Left ventricle myocardium superior (tissue), 1 donor: ENCODE results near the gene GAPVD1. TPM values are rescaled to one million over a fixed set of nuclear protein-coding genes. Genes with fewer than 3 reads are reported as not detected.
"Not testable (repeated sequence)": the region's sequence is repeated elsewhere in the genome, so short reads cannot be mapped to it uniquely, and the experiment has no call there.

Experiments used
- ATAC-seq: fragments of 200-7000 bp; cut with Tn5 transposase; one replicate; pipeline ENCODE4 v1.9.1; 2020; ENCODE audit warnings: mild to moderate bottlenecking, moderate library complexity
- DNase-seq: peaks from one replicate; pipeline ENCODE4 v3.0.0-alpha.2; 2020
- intact Hi-C: fragments of 100-400 bp; cut with micrococcal nuclease; formaldehyde crosslinking; loops from one replicate; pipeline ENCODE4 v1.11.0; 2022
- total RNA-seq: library from RNA; stranded (reverse); fragmentation: NEBNext Ultra II Directional; extraction: Animal tissue kit (Norgen Biotek cat#: 25700); gene quantifications from one replicate; pipeline ENCODE4 v1.2.1, GENCODE V29; 2021
- donor health status: DM: no; HTN: yes; CAD: no; lungs with severe emphysema.

GAPVD1 gene
- total RNA-seq, 1 donor from 2014 or later = 30.5 TPM

DNA sequence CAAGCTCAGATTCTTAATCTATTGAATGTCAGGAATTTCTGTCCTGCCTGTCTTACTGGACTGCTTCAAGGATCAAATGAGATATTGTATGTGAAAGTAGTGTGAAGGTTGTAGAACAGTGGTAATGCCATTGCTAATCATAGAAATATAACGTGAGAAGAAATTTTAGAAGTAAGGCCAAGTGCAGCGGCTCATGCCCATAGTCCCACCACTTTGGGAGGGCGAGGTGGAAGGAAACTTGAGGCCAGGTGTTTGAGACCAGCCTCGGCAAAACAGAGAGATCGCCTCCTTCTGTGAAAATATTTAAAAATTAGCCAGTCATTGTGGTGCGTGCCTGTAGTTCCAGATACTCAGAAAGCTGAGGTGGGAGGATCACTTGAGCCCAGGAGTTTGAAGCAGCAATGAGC is 15.4 kb upstream of the GAPVD1 start:
- DNase-seq (no peak), ATAC-seq (no peak)
- intact Hi-C loops = no loop called here

DNA sequence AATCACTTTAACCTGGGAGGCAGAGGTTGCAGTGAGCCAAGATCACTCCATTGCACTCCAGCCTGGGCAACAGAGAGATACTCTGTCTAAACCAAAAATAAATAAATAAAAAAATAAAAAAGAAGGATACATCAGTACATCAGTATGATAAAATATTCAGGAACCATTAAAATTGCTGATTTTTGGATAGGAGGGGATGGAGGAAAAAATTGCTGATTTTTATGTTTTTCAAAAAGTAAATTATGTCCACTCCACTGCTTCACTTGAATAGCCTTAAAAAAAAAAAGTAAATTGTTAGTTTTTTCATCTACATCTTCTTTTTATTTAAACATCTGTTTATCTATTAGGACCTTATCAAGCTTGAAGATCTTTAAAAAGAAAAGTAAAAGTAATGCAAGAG is 7.4 kb upstream of the GAPVD1 start:
- intact Hi-C loops = no loop called here
- no peak for ATAC-seq
- DNase-seq = no peak

DNA sequence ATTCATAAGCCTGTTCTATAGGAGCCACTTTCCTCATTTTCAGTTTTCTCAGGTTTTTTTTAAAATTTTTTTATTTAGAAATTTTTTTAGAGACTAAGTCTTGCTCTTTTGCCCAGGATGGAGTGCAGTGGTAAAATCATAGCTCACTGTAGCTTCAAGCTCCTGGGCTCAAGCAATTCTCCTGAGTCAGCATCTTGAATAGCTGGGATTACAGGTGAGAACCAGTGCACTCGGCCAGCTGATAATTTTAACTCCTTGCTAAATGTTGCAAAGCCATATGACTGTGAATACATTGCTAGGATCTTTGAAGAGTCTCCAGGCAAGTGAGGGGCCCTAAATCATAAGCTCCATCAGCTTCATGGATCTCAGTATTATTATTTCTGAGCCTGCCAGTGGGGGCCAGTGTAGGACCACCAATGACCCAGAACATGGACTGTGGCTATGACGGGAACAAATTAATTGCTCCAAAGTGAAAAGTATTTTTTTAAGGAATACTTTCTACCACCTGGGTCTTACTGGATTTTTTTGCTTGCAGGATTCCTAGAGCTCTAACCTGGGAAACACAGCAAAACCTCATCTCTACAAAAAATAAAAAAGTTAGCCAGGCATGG is 5.7 kb upstream of the GAPVD1 start:
- ATAC-seq (peak; percentile 47), DNase-seq (no peak)
- intact Hi-C loops = no loop called here

DNA sequence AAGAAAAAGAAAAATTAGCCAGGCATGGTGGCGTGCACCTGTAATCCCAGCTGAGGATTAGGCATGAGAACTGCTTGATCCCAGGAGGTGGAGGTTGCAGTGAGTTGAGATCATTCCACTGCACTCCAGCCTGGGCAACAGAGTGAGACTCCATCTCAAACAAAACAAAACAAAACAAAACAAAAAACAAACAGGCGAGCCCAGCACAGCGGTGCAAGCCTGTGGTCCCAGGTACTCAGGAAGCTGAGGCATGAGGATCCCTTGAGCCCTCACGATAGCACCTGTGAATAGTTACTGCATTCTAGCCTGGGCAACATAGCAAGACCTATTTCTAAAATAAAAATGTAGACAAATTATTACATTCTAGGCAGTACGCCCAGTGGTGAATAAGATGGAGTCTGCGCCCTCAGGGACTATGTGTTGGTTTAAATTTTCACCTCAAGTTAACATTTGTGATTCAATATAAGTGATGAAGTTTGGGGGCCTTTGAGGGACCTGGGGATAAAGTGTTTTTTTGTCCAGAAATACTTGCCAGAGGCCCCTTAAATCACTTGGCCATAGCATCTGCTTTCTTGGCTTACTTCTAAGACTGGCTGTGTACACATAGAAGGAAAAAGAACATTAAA is 3.4 kb upstream of the GAPVD1 start:
- intact Hi-C loops = no loop called here
- DNase-seq (no peak), ATAC-seq (no peak)

DNA sequence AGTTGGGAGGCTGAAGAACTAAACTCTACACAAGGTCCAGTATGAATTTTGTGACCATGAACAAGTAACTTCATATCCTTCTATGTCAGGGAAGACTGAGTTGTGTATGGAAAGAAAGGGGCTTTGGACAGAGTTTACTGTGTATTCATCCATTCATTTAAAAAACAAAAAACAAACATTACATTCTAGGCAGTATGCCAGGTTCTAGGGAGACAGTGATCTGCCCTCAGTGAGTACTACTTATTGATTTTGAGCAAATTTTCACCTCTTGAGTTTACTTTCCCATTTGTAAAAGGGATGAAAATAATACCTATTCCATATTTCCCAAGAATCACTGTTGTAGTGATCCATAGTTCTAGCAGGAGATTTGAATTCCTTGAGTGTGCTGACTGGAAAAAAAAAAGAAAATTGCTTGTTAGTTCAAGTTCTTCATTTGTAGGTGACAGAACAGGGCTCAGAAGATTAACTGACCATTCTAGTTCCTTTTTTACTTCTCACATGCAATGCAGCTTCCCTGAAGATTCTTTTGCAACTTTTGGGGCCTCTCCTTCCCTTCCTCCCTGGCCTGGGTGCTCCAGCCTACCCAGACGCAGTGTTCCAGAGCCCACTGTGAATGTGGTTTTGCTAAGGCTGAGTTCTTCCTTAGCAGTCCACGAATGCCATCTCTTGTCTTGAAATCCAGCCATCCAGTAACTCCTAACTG is 2.6 kb upstream of the GAPVD1 start:
- no peak for ATAC-seq
- intact Hi-C loops = no loop called here
- DNase-seq = no peak

DNA sequence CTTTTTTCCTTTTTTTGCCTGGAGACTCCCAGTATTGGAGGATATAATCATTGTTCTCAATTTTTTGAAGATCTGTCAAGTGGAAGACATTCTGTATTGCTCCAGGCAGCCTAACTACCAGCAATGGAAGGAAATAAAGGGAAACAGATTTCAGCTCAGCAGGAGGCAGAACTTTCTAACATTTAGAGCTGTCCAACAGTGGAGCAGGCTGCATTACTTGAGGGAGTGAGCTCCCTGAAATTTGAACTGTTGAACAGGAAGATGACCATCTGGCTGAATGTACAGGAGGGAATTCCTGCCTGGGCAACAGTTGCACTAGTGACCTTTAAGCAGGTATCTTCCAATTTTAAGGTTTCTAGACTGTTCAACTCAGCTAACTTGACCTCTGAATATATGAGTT is 1.1 kb upstream of the GAPVD1 start:
- DNase-seq = no peak
- intact Hi-C loops = no loop called here
- ATAC-seq = no peak

DNA sequence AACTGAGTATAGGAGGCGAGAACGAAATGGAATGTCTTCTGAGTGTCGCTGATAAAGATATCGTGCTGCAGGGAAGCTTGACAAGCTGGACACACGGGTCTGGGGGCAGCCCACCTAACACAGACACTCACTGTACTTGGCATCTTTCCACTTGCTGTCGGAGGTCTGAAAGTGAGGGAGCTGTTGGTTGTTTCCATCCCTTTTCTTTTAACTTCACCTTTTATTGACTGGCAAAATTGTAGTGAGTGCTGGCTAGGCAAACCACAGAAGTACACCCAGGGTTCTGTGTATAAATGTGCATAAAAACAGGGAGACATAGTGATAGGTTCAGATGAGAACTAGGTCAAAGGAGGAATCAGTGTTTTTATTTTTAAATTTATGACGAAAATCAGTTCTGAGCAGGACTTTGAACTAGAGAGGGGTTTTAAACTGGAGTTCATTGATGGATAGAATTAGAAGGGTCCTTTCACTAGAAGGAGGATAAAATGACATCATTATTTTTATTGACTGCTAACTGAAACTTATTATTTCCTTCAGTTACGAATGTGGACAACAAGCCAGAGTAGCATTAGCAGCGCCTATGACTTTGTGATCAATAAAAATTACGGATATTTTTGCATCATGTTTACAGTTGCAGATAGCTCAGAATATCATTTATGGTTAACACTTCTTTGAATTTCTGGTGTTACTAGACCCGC is 817 bp downstream of the GAPVD1 start:
- DNase-seq = no peak
- intact Hi-C loops = no loop called here

DNA sequence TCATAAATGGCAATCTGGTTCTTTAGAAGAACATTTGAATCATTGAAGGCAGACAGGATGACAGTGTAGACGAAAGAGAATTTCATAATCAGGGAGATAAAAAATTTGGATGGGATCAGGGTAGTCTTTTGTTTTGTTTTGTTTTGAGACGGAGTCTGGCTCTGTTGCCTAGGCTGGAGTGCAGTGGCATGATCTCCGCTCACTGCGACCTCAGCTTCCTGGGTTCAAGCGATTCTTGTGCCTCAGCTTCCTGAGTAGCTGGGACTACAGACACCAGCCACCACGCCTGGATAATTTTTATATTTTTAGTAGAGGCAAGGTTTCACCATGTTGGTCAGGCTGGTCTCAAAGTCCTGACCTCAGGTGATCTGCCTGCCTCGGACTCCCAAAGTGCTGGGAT is 2.4 kb downstream of the GAPVD1 start:
- intact Hi-C loops, DNase-seq, ATAC-seq: not testable (repeated sequence)

More for the DNA sequence above, 817 bp downstream of the GAPVD1 start:
- no peak for ATAC-seq

DNA sequence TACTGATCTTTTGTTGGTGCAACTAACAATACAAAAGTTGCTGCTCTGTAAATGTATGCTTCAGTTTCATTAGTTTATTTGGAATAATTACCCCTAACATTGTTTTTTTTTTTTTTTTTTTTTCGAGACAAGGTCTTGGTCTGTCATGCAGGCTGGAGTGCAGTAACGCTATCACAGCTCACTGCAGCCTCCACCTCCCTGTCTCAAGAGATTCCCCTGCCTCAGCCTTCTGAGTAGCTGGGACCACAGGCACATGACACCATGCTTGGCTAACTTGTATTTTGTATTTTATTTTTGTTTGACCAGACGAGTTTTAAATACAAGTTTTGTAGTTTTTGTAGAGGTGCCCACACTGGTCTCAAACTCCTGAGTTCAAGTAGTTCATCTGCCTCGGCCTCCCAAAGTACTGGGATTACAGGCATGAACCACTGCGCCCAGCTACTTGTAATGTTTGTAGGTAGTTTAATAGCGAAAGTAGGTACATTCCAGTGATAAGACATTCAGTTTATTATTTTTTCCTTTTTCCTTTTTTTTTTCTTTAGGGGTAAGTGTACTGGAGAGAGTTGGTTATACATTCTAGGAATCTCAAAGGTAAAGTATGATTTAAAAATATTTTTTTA is 6.9 kb downstream of the GAPVD1 start:
- intact Hi-C loops = no loop called here
- DNase-seq (no peak), ATAC-seq (peak; percentile 46)

DNA sequence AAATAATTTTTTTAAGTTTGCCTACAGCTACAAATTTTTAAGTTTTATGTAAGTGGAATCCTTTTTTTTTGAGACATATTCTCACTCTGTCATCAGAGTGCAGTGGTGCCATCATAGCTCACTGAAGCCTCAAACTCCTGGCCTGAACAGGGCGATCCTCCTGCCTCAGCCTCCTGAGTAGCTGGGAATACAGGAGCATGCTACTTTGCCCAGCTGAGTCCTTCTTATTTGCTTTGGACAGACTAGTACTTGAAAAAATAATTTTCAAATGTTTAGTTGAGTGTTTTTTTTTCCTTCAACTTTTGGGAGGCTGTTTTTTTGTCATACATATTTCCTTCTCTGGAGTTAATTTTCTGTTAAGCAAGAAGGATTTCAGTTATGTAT is 7.4 kb downstream of the GAPVD1 start:
- DNase-seq = no peak

DNA sequence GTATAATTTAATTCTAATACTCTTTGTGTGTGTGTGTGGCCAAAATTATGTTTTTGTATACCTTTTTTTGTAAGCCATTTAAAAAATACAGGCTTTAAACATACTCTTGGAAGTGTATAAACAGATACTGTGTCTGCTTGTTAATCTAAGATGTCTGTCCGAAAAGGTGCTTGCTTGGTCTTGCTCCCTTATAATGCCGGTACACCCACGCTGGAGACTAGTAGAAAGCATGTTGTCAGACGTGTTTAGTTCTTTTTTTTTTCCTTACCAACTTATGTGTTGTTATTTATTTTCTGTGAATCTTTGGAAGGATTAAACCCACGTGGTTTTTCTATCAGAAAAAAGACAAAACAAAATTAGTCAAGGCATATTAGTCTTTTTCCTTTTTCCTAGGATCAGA is 9.5 kb downstream of the GAPVD1 start:
- ATAC-seq (no peak), DNase-seq (no peak)
- intact Hi-C loops = no loop called here

More for the DNA sequence above, 7.4 kb downstream of the GAPVD1 start:
- ATAC-seq = no peak
- intact Hi-C loops = no loop called here

DNA sequence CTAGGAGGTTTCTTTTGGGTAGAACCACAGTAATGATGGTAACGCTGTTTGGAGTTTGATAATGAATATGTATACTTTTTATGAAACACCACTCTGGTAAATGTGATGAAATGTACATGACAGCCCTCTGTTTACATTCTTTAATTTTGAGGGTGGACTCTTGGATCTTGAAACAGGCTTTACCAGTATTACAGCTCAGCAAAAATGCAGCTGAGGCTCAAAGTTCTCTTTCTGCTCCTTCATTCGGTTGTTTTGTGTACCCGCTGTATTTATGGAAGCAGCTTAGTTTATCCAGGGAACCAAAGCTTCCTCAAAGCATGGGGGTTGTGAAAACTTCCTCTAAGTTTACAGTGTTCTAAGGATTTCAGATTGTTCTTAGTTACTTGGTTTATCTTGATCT is 11.1 kb downstream of the GAPVD1 start:
- ATAC-seq (peak; percentile 35), DNase-seq (no peak)
- intact Hi-C loops = no loop called here

DNA sequence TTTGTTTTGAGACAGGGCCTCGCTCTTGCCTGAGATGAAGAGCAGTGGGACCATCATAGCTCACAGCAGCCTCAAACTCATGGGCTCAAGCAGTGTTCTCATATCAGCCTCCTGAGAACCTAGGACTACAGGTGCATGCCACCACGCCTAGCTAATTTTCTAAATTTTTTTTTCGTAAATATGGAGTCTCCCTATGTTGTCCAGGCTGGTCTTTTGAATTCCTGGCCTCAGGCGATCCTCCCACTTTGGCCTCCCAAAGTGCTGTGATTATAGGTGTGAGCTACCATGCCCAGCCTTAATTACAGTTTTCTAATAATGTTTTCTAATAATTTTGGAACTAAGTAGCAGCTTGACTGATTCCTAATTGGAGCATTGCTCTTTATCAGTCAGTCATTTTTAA is 15.1 kb downstream of the GAPVD1 start:
- intact Hi-C loops = no loop called here
- DNase-seq (no peak), ATAC-seq (no peak)

DNA sequence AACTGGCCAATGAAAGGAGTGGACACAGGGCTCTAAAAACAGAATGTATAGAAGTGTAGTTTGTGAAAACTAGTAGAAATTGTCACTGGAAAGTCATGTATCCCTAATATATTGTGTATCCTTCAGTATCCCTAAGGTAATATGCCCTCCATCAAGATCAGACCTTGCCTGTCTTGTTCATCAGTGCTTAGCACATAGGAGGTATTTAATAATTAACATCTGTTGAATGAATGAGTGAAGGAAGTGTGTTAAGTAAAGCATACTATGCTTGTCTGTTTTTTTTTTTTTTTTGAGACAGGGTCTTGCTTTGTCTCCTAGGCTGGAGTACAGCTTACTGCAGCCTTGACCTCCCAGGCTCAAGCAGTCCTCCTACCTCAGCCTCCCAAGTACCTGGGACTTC is 15.8 kb downstream of the GAPVD1 start:
- intact Hi-C loops = no loop called here
- ATAC-seq (no peak), DNase-seq (no peak)

DNA sequence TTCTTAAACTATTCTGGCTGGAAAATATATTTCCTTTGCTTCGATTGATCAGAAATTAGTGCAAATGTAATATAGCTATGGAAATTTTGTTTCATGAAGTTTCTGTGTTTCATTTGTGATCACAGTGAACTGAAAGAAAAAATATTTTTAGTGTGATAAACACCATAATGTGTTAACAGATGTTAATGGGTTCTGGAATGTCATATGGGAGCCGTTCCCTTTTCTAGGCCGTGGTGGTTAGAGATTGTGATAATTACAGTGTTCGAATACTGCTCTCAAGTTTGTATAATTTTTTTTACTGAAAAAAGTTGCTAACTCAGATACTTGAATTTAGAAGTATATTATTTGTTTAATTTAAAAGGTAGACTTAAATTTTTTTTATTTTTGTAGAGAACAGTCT is 19.3 kb downstream of the GAPVD1 start:
- intact Hi-C loops = no loop called here
- ATAC-seq (no peak), DNase-seq (no peak)

DNA sequence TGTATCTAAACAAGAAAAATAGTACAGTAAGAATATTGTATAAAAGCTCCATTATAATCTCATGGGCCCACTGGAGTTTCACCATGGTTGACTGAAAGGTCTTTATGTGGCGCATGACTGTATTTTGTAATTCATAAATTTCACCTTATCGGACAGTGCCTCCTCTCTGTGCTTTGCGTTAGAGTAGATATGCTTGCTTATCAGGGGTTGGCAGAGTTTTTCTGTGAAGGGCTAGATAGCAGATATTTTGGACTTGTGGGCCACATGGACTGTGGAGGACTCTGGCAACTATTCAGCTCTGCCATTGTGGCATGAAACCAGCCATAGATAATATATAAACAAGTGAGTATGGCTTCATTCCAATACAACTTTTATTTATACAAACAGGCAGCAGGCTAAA is 23.2 kb downstream of the GAPVD1 start:
- no peak for DNase-seq

DNA sequence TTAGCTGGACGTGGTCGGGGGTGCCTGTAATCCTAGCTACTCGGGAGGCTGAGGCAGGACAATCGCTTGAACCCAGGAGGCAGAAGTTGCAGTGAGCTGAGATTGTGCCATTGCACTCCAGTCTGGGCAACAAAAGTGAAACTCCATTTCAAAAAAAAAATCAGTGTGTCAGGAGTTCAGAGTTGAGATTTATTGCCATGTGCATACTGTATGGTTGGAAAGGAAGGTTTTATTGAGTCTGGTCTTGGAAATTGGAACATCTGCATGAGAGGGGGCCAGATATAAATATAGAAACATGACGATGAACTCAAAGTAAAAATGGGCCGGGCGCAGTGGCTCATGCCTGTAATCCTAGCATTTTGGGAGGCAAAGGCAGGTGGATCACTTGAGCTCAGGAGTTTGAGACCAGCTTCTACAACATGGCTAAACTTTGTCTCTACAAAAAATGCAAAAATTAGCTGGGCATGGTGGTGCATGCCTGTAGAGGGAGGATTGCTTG is 25.4 kb downstream of the GAPVD1 start:
- peak; percentile 10 for ATAC-seq
- DNase-seq, intact Hi-C loops: not testable (repeated sequence)

More for the DNA sequence above, 23.2 kb downstream of the GAPVD1 start:
- ATAC-seq = peak; percentile 78
- intact Hi-C loops = no loop called here

DNA sequence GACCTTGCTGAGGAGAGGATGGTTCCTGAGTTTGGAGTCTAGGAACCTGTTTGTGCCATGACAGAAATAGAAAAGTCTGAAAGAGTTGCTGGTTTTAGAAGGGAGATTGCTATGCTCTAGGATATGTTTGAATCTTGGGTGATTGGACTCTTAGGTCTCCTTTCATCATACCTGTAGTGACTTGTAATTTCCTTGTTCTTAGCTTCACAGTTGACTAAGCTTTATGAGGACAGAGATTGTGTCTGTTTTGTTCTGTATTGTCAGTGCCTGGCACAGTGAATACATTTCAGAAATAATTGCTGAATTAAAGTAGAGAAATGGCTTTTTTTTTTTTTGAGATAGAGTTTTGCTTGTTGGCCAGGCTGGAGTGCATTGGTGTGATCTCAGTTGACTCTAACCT is 31.5 kb downstream of the GAPVD1 start:
- intact Hi-C loops = no loop called here
- DNase-seq (no peak), ATAC-seq (no peak)

DNA sequence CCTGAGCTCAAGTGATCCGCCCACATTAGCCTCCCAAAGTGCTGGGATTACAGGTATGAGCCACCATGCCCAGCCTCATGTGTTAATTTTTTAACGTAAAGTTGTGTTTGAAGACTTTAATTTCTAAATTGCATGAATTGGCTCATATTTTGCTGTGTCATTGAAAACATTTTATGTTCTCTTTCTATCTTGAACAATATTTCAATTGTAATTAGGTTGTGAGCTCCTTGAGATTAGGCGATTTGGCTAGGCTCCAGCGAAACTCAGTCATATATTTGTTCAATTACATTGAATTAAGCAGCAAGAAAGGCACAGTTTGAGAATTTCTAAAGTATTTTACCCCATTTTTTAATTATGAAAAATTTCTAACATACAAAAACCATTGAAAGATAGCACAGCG is 34.0 kb downstream of the GAPVD1 start:
- ATAC-seq (no peak), DNase-seq (no peak)
- intact Hi-C loops = no loop called here
